Stimulated activated CD4-positive, alpha-beta T cell treated with anti-CD3 and anti-CD28 coated beads, Interleukin-12 subunit alpha, Interleukin-12 subunit beta, amount 100 ng/mL, for 4 hours (primary cell): ENCODE measurements around the gene PCDHGA5.
"Not testable (repeated sequence)": the region's sequence is repeated elsewhere in the genome, so short reads cannot be mapped to it uniquely, and the experiment has no call there.

Source experiments
- DNase-seq: peaks from one replicate; pipeline ENCODE4 v3.0.0-alpha.2; 2020

PCDHGA5 gene

DNA sequence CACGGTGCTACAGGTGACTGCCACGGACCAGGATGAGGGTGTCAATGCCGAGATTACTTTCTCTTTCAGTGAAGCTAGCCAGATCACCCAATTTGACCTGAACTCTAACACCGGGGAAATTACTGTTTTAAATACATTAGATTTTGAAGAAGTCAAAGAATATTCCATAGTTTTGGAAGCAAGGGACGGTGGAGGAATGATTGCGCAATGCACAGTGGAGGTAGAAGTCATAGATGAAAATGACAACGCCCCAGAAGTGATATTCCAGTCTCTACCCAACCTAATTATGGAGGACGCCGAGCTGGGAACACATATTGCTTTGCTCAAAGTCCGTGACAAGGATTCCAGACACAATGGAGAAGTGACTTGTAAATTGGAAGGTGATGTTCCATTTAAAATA, 24.7 kb downstream of the PCDHGA5 start:
- no peak for DNase-seq

DNA sequence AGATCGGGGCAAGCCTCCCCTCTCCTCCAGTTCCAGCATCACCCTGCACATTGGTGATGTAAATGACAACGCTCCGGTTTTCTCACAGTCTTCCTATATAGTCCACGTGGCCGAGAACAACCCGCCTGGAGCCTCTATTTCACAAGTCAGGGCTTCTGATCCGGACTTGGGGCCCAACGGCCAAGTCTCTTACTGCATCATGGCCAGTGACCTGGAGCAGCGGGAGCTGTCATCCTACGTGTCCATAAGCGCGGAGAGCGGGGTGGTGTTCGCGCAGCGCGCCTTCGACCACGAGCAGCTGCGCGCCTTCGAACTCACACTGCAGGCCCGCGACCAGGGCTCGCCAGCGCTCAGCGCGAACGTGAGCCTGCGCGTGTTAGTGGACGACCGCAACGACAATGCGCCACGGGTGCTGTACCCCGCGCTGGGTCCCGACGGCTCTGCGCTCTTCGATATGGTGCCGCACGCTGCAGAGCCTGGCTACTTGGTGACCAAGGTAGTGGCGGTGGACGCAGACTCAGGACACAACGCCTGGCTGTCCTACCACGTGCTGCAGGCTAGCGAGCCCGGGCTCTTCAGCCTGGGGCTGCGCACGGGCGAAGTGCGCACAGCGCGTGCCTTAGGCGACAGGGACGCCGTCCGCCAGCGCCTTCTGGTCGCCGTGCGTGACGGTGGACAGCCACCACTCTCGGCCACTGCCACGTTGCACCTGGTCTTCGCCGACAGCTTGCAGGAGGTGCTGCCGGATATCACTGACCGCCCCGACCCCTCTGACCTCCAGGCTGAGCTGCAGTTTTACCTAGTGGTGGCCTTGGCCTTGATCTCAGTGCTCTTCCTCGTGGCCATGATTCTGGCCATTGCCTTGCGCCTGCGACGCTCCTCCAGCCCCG, 25.4 kb downstream of the PCDHGA5 start:
- no peak for DNase-seq

DNA sequence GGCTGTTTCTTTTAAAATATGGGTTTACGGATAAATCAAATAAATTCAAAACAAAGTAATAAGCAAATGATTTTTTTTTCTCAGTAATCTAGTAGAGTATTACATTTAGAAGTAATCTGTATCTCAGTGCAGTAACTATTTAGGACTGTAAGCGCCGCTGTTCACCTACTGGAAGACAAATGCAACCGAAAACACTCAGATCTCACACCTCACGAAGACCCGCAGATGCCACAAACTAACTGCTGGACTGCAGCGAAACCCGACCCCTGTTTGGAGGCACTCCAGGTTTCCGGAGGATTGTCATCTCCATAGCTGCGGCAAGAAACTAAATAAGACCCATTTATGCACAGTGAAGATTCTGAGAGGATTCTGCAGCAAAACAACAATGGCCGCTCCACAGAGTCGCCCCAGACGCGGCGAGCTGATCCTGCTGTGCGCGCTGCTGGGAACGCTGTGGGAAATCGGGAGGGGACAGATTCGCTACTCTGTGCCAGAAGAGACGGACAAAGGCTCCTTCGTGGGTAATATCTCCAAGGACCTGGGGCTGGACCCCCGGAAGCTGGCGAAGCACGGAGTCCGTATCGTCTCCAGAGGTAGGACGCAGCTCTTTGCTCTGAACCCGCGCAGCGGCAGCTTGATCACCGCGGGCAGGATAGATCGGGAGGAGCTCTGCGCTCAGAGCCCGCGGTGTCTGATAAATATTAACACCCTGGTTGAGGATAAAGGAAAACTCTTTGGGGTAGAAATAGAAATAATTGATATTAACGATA, 28.7 kb downstream of the PCDHGA5 start, which contains the start of gene PCDHGA8:
PCDHGA8 (plus strand) TSS at position 205 of the 770 bp plus-strand sequence; CDS start at position 386, 181 bp downstream.
- no peak for DNase-seq

DNA sequence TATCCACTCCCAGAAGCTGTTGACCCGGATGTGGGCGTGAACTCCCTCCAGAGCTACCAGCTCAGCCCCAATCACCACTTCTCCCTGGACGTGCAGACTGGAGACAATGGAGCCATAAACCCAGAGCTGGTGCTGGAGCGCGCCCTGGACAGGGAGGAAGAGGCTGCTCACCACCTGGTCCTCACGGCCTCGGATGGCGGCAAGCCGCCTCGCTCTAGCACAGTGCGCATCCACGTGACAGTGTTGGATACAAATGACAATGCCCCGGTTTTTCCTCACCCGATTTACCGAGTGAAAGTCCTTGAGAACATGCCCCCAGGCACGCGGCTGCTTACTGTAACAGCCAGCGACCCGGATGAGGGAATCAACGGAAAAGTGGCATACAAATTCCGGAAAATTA, 29.3 kb downstream of the PCDHGA5 start:
- DNase-seq, result no peak

DNA sequence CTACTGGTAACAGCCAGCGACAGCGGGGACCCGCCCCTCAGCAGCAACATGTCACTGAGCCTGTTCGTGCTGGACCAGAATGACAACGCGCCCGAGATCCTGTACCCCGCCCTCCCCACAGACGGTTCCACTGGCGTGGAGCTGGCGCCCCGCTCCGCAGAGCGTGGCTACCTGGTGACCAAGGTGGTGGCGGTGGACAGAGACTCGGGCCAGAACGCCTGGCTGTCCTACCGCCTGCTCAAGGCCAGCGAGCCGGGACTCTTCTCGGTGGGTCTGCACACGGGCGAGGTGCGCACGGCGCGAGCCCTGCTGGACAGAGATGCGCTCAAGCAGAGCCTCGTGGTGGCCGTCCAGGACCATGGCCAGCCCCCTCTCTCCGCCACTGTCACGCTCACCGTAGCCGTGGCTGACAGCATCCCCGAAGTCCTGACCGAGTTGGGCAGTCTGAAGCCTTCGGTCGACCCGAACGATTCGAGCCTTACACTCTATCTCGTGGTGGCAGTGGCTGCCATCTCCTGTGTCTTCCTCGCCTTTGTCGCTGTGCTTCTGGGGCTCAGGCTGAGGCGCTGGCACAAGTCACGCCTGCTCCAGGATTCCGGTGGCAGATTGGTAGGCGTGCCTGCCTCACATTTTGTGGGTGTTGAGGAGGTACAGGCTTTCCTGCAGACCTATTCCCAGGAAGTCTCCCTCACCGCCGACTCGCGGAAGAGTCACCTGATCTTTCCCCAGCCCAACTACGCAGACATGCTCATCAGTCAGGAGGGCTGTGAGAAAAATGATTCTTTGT, 30.6 kb downstream of the PCDHGA5 start:
- not testable (repeated sequence) for DNase-seq

DNA sequence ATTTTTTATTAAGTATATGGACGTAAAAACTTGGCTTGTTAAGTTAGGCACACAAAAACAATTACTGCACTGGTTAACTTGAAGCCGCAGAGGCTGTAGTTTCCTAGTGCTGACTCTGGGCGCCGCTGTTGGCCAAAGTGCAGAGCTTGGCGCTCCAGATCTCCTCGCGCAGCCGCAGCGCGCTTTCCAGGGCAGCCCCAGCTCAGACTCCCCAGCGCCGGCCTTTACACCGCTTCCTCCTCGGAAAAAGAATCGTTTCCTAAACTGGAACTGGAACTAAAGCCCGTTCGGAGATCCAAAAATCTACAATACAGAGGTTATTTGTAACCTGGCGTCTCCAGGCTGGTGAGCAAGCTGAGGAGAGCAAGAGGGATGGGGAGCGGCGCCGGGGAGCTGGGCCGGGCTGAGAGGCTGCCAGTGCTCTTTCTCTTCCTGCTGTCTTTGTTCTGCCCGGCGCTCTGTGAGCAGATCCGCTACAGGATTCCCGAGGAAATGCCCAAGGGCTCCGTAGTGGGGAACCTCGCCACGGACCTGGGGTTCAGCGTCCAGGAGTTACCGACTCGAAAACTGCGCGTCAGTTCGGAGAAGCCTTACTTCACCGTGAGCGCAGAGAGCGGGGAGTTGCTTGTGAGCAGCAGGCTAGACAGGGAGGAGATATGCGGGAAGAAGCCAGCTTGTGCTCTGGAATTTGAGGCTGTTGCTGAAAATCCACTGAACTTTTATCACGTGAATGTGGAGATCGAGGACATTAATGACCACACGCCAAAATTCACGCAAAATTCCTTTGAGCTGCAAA, 34.0 kb downstream of the PCDHGA5 start, which contains the start of gene PCDHGB5:
PCDHGB5 (plus strand) TSS at position 192 of the 796 bp plus-strand sequence; CDS start at position 373, 181 bp downstream.
- DNase-seq, result peak; percentile 38

DNA sequence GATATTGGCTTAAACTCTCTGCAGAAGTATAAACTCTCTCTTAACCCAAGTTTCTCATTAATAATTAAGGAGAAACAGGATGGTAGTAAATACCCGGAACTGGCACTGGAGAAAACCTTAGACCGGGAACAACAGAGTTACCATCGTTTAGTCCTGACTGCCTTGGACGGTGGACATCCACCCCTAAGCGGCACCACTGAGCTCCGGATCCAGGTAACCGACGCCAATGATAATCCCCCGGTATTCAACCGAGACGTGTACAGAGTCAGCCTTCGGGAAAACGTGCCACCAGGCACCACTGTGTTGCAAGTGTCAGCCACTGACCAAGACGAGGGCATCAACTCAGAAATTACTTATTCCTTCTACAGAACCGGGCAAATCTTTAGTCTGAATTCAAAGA, 34.6 kb downstream of the PCDHGA5 start:
- no peak for DNase-seq

DNA sequence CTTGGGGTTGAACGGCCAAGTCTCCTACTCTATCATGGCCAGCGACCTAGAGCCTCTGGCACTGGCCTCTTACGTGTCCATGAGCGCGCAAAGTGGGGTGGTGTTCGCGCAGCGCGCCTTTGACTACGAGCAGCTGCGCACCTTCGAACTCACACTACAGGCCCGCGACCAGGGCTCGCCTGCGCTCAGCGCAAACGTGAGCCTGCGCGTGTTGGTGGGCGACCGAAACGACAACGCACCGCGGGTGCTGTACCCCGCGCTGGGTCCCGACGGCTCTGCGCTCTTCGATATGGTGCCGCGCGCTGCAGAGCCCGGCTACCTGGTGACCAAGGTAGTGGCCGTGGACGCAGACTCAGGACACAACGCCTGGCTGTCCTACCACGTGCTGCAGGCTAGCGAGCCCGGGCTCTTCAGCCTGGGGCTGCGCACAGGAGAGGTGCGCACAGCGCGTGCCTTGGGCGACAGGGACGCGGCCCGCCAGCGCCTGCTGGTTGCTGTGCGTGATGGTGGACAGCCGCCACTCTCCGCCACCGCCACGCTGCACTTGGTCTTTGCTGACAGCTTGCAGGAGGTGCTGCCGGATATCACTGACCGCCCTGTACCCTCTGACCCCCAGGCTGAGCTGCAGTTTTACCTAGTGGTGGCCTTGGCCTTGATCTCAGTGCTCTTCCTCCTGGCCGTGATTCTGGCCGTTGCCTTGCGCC, 35.7 kb downstream of the PCDHGA5 start:
- DNase-seq, result no peak

DNA sequence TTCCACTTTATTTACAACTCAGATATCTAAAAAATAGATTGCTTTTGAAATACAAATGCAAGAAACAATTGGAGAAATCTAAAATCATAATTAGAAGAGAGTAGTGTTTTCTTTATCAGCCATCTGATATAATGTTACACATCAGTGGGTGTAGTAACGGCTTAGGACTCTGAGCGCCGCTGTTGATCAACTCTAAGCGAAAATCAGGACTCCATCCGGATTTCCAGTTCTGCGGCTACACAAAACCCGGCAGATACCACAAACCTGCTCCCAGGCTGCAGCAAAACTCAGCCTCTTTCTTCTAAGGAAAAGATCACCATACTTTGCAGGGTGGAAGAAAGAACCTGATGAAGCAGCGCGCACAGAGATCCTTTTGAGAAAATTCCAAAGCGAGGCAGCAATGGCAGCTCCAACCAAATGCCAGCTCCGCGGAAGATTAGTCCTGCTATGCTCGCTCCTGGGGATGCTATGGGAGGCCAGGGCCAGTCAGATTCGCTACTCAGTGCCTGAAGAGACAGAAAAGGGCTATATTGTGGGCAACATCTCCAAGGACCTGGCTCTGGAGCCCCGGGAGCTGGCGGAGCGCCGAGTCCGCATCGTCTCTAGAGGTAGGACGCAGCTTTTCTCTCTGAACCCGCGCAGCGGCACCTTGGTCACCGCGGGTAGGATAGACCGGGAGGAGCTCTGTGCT, 38.7 kb downstream of the PCDHGA5 start, which contains the start of gene PCDHGA9:
PCDHGA9 (plus strand) TSS at position 226 of the 691 bp plus-strand sequence; CDS start at position 401, 175 bp downstream.
- no peak for DNase-seq

DNA sequence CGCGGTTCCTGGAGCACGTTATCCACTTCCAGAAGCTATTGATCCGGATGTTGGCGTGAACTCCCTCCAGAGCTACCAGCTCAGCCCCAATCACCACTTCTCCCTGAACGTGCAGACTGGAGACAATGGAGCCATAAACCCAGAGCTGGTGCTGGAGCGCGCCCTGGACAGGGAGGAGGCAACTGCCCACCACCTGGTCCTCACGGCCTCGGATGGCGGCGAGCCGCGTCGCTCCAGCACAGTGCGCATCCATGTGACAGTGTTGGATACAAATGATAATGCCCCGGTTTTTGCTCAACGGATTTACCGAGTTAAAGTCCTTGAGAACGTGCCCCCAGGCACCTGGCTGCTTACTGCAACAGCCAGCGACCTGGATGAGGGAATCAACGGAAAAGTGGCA, 39.4 kb downstream of the PCDHGA5 start:
- DNase-seq, result no peak

DNA sequence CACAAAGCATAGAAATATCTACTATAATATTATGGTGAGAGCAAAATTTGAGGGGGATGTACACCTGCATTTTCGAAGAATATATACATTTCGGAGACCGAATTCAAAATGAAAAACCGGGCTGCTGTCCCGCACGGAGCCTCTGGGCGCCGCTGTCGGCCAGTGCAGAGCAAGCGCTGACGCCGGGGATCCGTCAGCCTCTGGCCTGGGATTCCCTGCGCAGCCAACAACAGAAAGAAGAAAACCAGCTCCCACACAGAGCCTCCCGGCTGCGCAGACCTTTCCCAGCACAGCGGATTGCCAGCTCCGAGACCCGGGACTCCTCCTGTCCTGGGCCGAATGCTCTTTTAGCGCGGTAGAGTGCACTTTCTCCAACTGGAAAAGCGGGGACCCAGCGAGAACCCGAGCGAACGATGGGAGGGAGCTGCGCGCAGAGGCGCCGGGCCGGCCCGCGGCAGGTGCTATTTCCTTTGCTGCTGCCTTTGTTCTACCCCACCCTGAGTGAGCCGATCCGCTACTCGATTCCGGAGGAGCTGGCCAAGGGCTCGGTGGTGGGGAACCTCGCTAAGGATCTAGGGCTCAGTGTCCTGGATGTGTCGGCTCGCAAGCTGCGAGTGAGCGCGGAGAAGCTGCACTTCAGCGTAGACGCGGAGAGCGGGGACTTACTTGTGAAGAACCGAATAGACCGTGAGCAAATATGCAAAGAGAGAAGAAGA, 44.0 kb downstream of the PCDHGA5 start, which contains the start of gene PCDHGB6:
PCDHGB6 (plus strand) TSS at position 232 of the 716 bp plus-strand sequence; CDS start at position 414, 182 bp downstream.
- DNase-seq, result peak; percentile 29

DNA sequence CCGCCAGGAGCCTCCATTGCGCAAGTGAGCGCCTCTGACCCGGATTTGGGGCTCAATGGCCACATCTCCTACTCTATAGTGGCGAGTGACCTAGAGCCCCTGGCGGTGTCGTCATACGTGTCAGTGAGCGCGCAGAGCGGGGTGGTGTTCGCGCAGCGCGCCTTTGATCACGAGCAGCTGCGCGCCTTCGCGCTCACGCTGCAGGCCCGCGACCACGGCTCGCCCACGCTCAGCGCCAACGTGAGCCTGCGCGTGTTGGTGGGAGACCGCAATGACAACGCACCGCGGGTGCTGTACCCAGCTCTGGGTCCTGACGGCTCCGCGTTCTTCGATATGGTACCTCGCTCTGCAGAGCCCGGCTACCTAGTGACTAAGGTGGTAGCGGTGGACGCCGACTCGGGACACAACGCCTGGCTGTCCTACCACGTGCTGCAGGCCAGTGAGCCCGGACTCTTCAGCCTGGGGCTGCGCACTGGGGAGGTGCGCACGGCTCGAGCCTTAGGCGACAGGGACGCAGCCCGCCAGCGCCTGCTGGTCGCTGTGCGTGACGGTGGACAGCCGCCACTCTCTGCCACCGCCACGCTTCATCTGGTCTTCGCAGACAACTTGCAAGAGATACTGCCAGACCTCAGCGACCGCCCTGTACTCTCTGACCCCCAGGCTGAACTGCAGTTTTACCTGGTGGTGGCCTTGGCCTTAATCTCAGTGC, 45.8 kb downstream of the PCDHGA5 start:
- no peak for DNase-seq

DNA sequence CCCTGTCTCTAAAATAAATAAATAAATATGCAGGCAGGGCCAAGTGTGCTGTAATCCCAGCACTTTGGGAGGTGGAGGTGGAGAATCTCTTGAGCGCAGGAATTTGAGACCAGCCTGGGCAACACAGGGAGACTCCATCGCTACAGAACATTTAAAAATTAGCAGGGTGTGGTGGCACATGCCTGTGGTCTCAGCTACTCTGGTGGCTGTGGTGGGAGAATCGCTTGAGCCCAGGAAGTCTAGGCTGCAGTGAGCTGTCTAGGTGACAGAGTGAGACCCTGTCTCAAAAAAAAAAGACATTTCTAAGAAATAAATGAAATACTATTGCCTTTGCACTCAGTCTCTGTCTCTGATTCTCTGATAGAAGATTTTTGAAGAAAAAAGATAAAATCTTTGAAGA, 47.6 kb downstream of the PCDHGA5 start:
- DNase-seq, result no peak

DNA sequence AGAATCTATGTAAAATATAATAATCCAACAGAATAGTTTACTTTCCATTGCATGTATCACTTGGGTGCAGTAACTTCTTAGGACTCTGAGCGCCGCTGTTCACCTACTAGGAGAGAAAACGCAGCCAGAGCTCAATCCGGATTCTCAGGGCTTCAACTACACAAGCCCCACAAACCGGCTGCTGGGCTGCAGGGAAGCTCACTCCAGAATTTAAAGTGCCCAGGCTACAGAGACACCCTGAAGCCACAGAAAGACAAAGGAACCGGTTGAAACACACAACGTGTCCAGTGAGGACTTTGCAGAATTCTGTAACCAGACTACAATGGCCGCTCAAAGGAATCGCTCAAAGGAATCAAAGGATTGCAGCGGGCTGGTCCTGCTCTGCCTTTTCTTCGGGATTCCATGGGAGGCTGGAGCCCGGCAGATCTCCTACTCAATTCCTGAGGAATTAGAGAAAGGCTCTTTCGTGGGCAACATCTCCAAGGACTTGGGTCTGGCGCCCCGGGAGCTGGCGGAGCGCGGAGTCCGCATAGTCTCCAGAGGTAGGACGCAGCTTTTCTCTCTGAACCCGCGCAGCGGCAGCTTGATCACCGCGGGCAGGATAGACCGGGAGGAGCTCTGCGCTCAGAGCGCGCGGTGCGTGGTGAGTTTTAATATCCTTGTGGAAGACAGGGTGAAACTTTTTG, 49.0 kb downstream of the PCDHGA5 start, which contains the start of gene PCDHGA10:
PCDHGA10 (plus strand) TSS at position 134 of the 686 bp plus-strand sequence; CDS start at position 323, 189 bp downstream.
- peak; percentile 44 for DNase-seq

DNA sequence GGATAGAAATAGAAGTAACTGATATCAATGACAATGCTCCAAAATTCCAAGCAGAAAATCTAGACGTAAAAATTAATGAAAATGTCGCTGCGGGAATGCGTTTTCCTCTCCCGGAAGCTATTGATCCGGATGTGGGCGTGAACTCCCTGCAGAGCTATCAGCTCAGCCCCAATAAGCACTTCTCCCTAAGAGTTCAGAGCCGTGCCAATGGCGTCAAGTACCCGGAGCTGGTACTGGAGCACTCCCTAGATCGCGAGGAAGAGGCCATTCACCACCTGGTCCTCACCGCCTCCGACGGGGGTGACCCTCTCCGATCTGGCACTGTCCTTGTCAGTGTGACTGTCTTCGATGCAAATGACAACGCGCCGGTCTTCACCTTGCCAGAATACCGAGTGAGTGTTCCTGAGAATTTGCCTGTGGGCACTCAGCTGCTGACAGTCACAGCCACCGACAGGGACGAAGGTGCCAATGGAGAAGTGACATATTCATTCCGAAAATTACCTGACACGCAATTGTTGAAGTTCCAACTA, 49.6 kb downstream of the PCDHGA5 start:
- no peak for DNase-seq

DNA sequence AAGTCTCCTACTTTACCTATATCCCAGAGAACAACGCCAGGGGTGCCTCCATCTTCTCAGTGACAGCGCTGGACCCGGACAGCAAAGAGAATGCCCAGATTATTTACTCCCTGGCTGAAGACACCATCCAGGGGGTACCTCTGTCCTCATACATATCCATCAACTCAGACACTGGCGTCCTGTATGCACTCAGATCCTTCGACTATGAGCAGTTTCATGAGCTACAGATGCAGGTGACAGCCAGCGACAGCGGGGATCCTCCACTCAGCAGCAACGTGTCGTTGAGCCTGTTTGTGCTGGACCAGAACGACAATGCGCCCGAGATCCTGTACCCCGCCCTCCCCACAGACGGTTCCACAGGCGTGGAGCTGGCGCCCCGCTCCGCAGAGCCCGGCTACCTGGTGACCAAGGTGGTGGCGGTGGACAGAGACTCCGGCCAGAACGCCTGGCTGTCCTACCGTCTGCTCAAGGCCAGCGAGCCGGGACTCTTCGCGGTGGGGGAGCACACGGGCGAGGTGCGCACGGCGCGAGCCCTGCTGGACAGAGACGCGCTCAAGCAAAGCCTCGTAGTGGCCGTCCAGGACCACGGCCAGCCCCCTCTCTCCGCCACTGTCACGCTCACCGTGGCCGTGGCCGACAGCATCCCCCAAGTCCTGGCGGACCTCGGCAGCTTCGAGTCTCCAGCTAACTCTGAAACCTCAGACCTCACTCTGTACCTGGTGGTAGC, 50.7 kb downstream of the PCDHGA5 start:
- not testable (repeated sequence) for DNase-seq

DNA sequence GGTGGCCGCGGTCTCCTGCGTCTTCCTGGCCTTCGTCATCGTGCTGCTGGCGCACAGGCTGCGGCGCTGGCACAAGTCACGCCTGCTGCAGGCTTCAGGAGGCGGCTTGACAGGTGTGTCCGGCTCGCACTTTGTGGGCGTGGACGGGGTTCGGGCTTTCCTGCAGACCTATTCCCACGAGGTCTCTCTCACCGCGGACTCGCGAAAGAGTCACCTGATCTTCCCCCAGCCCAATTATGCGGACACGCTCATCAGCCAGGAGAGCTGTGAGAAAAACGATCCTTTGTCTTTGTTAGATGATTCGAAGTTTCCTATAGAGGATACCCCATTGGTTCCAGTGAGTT, 51.3 kb downstream of the PCDHGA5 start:
- DNase-seq, result not testable (repeated sequence)
